ENCODE results near the gene CCL25.

- TF ChIP-seq CTCF (IDR thresholded peaks at IDR 0.05; ENCODE audit: extremely low read depth in 1 of 2, insufficient read depth in 1 of 2, low read depth in 1 of 2, low read length in 2 of 2) (no peak), EZH2 (IDR thresholded peaks at IDR 0.05; ENCODE audit: borderline replicate concordance, low read depth, low read length, severe bottlenecking) (no peak), POLR2A (IDR thresholded peaks at IDR 0.05; ENCODE audit: low read depth, low read length) (no peak), JUN (IDR thresholded peaks at IDR 0.05; ENCODE audit: borderline replicate concordance, insufficient read depth, insufficient read length, low read depth) (no peak), GATA2 (IDR thresholded peaks at IDR 0.05; ENCODE audit: insufficient read depth, insufficient read length, low read depth, low read length) (no peak), POLR2AphosphoS5 (IDR thresholded peaks at IDR 0.05; ENCODE audit: insufficient read depth, low read depth, low read length) (no peak)
- TF ChIP-seq, protein P1, sequence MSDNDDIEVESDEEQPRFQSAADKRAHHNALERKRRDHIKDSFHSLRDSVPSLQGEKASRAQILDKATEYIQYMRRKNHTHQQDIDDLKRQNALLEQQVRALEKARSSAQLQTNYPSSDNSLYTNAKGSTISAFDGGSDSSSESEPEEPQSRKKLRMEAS (IDR thresholded peaks at IDR 0.05; ENCODE audit: insufficient read depth, insufficient read length): no peak
These were observed 21.9 kb downstream of the CCL25 start for GRCh38 chr19:8074501-8074900.

All from endothelial cell of umbilical vein (primary cell).